Measurements from ENCODE around the gene ATP5PF. TPM values are rescaled to one million over a fixed set of nuclear protein-coding genes. Genes with fewer than 3 reads are reported as not detected.

Gene ATP5PF
- total and polyA plus RNA-seq, 2 experiments from 2014 or later = 127 to 751 TPM

DNA sequence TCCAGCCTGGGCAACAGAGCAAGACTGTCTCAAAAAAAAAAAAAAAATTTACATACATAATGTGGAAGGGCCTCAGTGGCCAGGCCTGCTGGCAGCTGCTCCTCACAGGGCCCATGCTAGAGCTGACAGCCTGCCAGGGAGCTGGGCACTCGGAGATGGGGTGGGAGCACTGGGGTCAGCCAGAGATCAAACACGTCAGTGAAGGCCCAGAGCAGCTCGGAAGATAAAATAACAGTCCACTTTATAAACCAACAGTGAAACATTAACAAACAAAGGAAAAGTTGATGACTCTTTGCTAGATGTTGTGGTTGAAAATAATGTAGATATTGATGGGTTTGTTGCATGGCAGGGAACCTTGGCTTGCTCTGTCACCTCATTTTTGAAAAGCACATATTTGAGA lies 42.7 kb downstream of the ATP5PF start (continued):
- TF ChIP-seq ZNF462 (CRISPR knock-in tag; IDR thresholded peaks at IDR 0.05) (no peak), NANOG (IDR thresholded peaks at IDR 0.05; ENCODE audit: borderline replicate concordance) (no peak), POLR2AphosphoS5 (IDR thresholded peaks at IDR 0.05; ENCODE audit: low read depth) (no peak), JUNB (IDR thresholded peaks at IDR 0.05; ENCODE audit: unreplicated experiment) (no peak)
- TF ChIP-seq, protein P1, sequence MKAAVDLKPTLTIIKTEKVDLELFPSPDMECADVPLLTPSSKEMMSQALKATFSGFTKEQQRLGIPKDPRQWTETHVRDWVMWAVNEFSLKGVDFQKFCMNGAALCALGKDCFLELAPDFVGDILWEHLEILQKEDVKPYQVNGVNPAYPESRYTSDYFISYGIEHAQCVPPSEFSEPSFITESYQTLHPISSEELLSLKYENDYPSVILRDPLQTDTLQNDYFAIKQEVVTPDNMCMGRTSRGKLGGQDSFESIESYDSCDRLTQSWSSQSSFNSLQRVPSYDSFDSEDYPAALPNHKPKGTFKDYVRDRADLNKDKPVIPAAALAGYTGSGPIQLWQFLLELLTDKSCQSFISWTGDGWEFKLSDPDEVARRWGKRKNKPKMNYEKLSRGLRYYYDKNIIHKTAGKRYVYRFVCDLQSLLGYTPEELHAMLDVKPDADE (IDR thresholded peaks at IDR 0.05) = no peak
- TF ChIP-seq, protein P2, sequence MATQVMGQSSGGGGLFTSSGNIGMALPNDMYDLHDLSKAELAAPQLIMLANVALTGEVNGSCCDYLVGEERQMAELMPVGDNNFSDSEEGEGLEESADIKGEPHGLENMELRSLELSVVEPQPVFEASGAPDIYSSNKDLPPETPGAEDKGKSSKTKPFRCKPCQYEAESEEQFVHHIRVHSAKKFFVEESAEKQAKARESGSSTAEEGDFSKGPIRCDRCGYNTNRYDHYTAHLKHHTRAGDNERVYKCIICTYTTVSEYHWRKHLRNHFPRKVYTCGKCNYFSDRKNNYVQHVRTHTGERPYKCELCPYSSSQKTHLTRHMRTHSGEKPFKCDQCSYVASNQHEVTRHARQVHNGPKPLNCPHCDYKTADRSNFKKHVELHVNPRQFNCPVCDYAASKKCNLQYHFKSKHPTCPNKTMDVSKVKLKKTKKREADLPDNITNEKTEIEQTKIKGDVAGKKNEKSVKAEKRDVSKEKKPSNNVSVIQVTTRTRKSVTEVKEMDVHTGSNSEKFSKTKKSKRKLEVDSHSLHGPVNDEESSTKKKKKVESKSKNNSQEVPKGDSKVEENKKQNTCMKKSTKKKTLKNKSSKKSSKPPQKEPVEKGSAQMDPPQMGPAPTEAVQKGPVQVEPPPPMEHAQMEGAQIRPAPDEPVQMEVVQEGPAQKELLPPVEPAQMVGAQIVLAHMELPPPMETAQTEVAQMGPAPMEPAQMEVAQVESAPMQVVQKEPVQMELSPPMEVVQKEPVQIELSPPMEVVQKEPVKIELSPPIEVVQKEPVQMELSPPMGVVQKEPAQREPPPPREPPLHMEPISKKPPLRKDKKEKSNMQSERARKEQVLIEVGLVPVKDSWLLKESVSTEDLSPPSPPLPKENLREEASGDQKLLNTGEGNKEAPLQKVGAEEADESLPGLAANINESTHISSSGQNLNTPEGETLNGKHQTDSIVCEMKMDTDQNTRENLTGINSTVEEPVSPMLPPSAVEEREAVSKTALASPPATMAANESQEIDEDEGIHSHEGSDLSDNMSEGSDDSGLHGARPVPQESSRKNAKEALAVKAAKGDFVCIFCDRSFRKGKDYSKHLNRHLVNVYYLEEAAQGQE (IDR thresholded peaks at IDR 0.05; ENCODE audit: unreplicated experiment) = no peak
